GM12878 (cell line): Measurements from ENCODE around the gene MYO7A. TPM values are rescaled to one million over a fixed set of nuclear protein-coding genes. Genes with fewer than 3 reads are reported as not detected.

Source experiments
- ATAC-seq: fragments of 200-7000 bp; cut with Tn5 transposase; 3 replicates; pipeline ENCODE4 v1.9.1; 2020; ENCODE audit warnings: mild to moderate bottlenecking, moderate library complexity
- BruUV-seq: library from RNA; stranded (reverse); fragments of 400-500 nt; replicated peaks from 2 replicates; lab custom pipeline; 2021; lab: Mats Ljungman, UMichigan
- CTCF ChIA-PET: fragments of 300-600 bp; sonication (Branson Sonifier 250); formaldehyde crosslinking; extraction: SDS; loops from one replicate; lab custom pipeline; 2021; ENCODE audit warnings: inconsistent platforms; lab: Yijun Ruan, JAX
- POLR2A ChIA-PET: fragments of 350-600 bp; formaldehyde crosslinking; extraction: SDS; loops from one replicate; lab custom pipeline; 2021; ENCODE audit warnings: inconsistent platforms; lab: Charles Lee
- RAD21 ChIA-PET: fragments of 300-600 bp; sonication (Branson Sonifier 250); formaldehyde crosslinking; loops from one replicate; lab custom pipeline; 2023; ENCODE audit warnings: antibody characterized with exemption; ENCODE audit not compliant: unreplicated experiment; lab: Charles Lee
- SMC1A ChIA-PET: fragments of 300-600 bp; sonication (Branson Sonifier 250); formaldehyde crosslinking; loops from one replicate; lab custom pipeline; 2023; ENCODE audit not compliant: unreplicated experiment, uncharacterized antibody; lab: Charles Lee
- DNase-seq: peaks from one replicate; pipeline ENCODE4 v3.0.0-alpha.2; 2011; ENCODE audit warnings: low read depth, low spot score
- FAIRE-seq: peaks from 3 replicates; lab custom pipeline; 2011; peaks lifted over from hg19 to GRCh38; lab: Jason Lieb, UNC
- H2AFZ ChIP-seq: 2 replicates; pipeline ENCODE4 v1.6.0; 2011; ENCODE audit warnings: low read depth, low read length, control low read depth; ENCODE audit not compliant: control insufficient read depth
- H3K27ac ChIP-seq: 2 replicates; pipeline ENCODE4 v1.5.1; 2011; ENCODE audit warnings: control low read depth; ENCODE audit not compliant: control insufficient read depth, insufficient read depth
- H3K27me3 ChIP-seq, 2 experiments: replicated peaks in 1 of 2; 2 replicates each; pipeline versions ENCODE4 v1.6.0 to v1.6.1; 2011; ENCODE audit warnings: low read length in 1 of 2; ENCODE audit not compliant: control insufficient read depth in 2 of 2, insufficient read depth in 2 of 2
- H3K36me3 ChIP-seq, 2 experiments: 2 replicates each; pipeline ENCODE4 v1.5.1; 2011; ENCODE audit warnings: low read length in 1 of 2; ENCODE audit not compliant: control insufficient read depth in 2 of 2, insufficient read depth in 2 of 2
- H3K4me1 ChIP-seq: 2 replicates; pipeline ENCODE4 v1.6.1; 2011; ENCODE audit warnings: mild to moderate bottlenecking, low read length, moderate library complexity, mixed read lengths; ENCODE audit not compliant: control insufficient read depth, insufficient read depth
- H3K4me2 ChIP-seq: 2 replicates; pipeline ENCODE4 v1.6.0; 2011; ENCODE audit warnings: control low read depth; ENCODE audit not compliant: control insufficient read depth, insufficient read depth
- H3K4me3 ChIP-seq: fragments of 200-600 bp; sonication (generic); 2 replicates; pipeline ENCODE4 v1.5.1; 2016
- H3K79me2 ChIP-seq: 2 replicates; pipeline ENCODE4 v1.6.0; 2011; ENCODE audit warnings: low read length; ENCODE audit not compliant: control insufficient read depth, insufficient read depth
- H3K9ac ChIP-seq: 2 replicates; pipeline ENCODE4 v1.8.0; 2011; ENCODE audit warnings: low read length, control low read depth, mixed read lengths; ENCODE audit not compliant: control insufficient read depth, insufficient read depth
- H3K9me3 ChIP-seq: replicated peaks from 3 replicates; pipeline ENCODE4 v1.5.1; 2011; ENCODE audit warnings: mild to moderate bottlenecking, low read length; ENCODE audit not compliant: control insufficient read depth, insufficient read depth
- H4K20me1 ChIP-seq: 2 replicates; pipeline ENCODE4 v1.6.0; 2011; ENCODE audit not compliant: control insufficient read depth, insufficient read depth
- BCL3 ChIP-seq: IDR thresholded peaks from 2 replicates; pipeline ENCODE4 v1.6.1; 2011; ENCODE audit warnings: borderline replicate concordance, low read depth, mild to moderate bottlenecking, moderate library complexity, low read length; ENCODE audit not compliant: insufficient read depth, poor library complexity, severe bottlenecking
- CHD1 ChIP-seq: IDR thresholded peaks from 2 replicates; pipeline ENCODE4 v1.6.1; 2012; ENCODE audit warnings: low read depth, low read length, improper control_type of control experiment
- ETV6 ChIP-seq, 2 experiments: fragments of 450-650 bp in 1 of 2; IDR thresholded peaks in 1 of 2; conservative IDR thresholded peaks in 1 of 2; 2 replicates each; pipeline ENCODE4 v1.6.1; 2014; ENCODE audit warnings: antibody characterized with exemption in 1 of 2, borderline replicate concordance in 1 of 2, low read depth in 1 of 2, mild to moderate bottlenecking in 1 of 2, moderate library complexity in 1 of 2
- EZH2 ChIP-seq: IDR thresholded peaks from 2 replicates; pipeline ENCODE4 v1.6.1; 2012; ENCODE audit warnings: low read depth, mild to moderate bottlenecking, control low read depth, inconsistent platforms, low read length, borderline replicate concordance; ENCODE audit not compliant: control insufficient read depth
- HDAC2 ChIP-seq: fragments of 200-600 bp; sonication (generic); IDR thresholded peaks from 2 replicates; pipeline ENCODE4 v1.6.1; 2017
- IKZF1 ChIP-seq: fragments of 450-650 bp; conservative IDR thresholded peaks from 2 replicates; pipeline ENCODE4 v1.6.1; 2017; ENCODE audit warnings: antibody characterized with exemption, mild to moderate bottlenecking
- PAX8 ChIP-seq: fragments of 450-650 bp; IDR thresholded peaks from 2 replicates; pipeline ENCODE4 v1.6.1; 2017; ENCODE audit warnings: mild to moderate bottlenecking, moderate library complexity
- RUNX3 ChIP-seq: IDR thresholded peaks from 2 replicates; pipeline ENCODE4 v1.6.1; 2012; ENCODE audit warnings: low read length, inconsistent platforms
- SIN3A ChIP-seq: IDR thresholded peaks from 2 replicates; pipeline ENCODE4 v1.6.1; 2012; ENCODE audit warnings: low read depth, low read length, improper control_type of control experiment
- SIX5 ChIP-seq: IDR thresholded peaks from 2 replicates; pipeline ENCODE4 v1.6.1; 2011; ENCODE audit warnings: mild to moderate bottlenecking, low read depth, low read length, moderate library complexity; ENCODE audit not compliant: severe bottlenecking
- WGBS: methylation state at CpG from one replicate; pipeline ENCODE4 v1.1.6; 2016; ENCODE audit warnings: low lambda C conversion rate; ENCODE audit not compliant: insufficient replicate concordance, insufficient coverage; ENCODE audit errors: missing lambda C conversion rate; 5-methylcytosine and 5-hydroxymethylcytosine counted together
- in situ Hi-C: fragments of 300-500 bp; cut with MboI; formaldehyde crosslinking; loops from 9 replicates; pipeline ENCODE4 v1.14.3; 2018; ENCODE audit warnings: mixed read lengths
- intact Hi-C: fragments of 100-400 bp; cut with micrococcal nuclease; formaldehyde crosslinking; loops from one replicate; pipeline ENCODE4 v1.14.2; 2022; ENCODE audit not compliant: unreplicated experiment
- polyA plus RNA-seq, 11 experiments: library from polyadenylated mRNA; depleted of rRNA in 4 of 11; unstranded in 6 of 11; stranded (reverse) in 5 of 11; fragments of >200 nt; fragmentation: Nextera tagmentation in 4 of 11; fragmentation: Illumina TruSeq in 1 of 11; extraction: Ambion mirVana in 4 of 11; extraction: Trizol in 1 of 11; gene quantifications; 1 replicate in 1 of 11; 2 replicates in 10 of 11; pipeline versions ENCODE4 v1.2.1 to v1.2.3, GENCODE V29; 2011 to 2016; ENCODE audit warnings: inconsistent platforms in 2 of 11, missing spikeins in 2 of 11, low read depth in 1 of 11
- total RNA-seq, 4 experiments: library from RNA; depleted of rRNA in 3 of 4; stranded (reverse); fragments of >200 nt in 3 of 4; fragmentation: Illumina TruSeq in 1 of 4; extraction: Trizol in 1 of 4; gene quantifications; 2 replicates each; pipeline versions ENCODE4 v1.2.1 to v1.2.3, GENCODE V29; 2013 to 2021

MYO7A gene
- total and polyA plus RNA-seq, 10 of the 15 experiments (the other 5 are each of a cell fraction or from before 2014, with no cell fraction given), result 0.01 to 0.21 (median 0.04) TPM; not detected in 6

- H4K20me1 ChIP-seq, result no peaks in the 10 kb centered on the region
- no peak for ATAC-seq
- BruUV-seq, result no TSS peak
- ChIA-PET CTCF (no interaction called here), SMC1A (no interaction called here), RAD21 (no interaction called here), POLR2A (no interaction called here)
- no peak for FAIRE-seq
- in situ Hi-C loops (no loop called here), intact Hi-C loops (no loop called here)
- no peak overlapping the region for H3K4me2 ChIP-seq
- H3K9ac ChIP-seq, result no peak overlapping the region
- WGBS, result 49% methylated on average over 10 of the region's 10 CpGs
- TF ChIP-seq PAX8, result no peak
- TF ChIP-seq CHD1, result no peak
- no peak for TF ChIP-seq EZH2
- TF ChIP-seq ETV6 (conservative IDR thresholded peaks at IDR 0.05 in 1 of 2, IDR thresholded peaks at IDR 0.05 in 1 of 2; ENCODE audit: borderline replicate concordance in 1 of 2, low read depth in 1 of 2), result no peak
- no peak for TF ChIP-seq HDAC2
- no peak for TF ChIP-seq SIN3A
- H3K36me3 ChIP-seq, result no peaks in the 10 kb centered on the region
- no peak overlapping the region for H3K27ac ChIP-seq
- no peak overlapping the region for H2AFZ ChIP-seq
- no peaks in the 10 kb centered on the region for H3K9me3 ChIP-seq
- no peaks in the 10 kb centered on the region; the same call in 1 of the 2 replicates for H3K4me1 ChIP-seq
- no peaks in the 10 kb centered on the region for H3K79me2 ChIP-seq
- DNase-seq, result no peak
- H3K4me3 ChIP-seq, result no peak overlapping the region
- peaks cover 2 to 4% of the 10 kb centered on the region in 2 experiments; a peak in 2 of 4 replicates for H3K27me3 ChIP-seq
Measured at GRCh38 chr11:77150836-77151235, 22.8 kb downstream of the MYO7A start.

- peak; percentile 5 for DNase-seq
- ChIA-PET RAD21 (no interaction called here), SMC1A (no interaction called here), POLR2A (no interaction called here), CTCF (interaction anchor here (0.9 kb wide), 1 partner anchor 41 kb away, joined by 4 read pairs; no protein-coding TSS in a partner anchor)
- Histone ChIP-seq H2AFZ (no peak overlapping the region), H3K4me2 (no peak overlapping the region), H3K36me3 (no peaks in the 10 kb centered on the region), H3K27me3 (peaks cover 2 to 4% of the 10 kb centered on the region in 2 experiments; a peak in 2 of 4 replicates), H3K27ac (no peak overlapping the region), H3K79me2 (no peaks in the 10 kb centered on the region), H4K20me1 (no peaks in the 10 kb centered on the region), H3K9me3 (no peaks in the 10 kb centered on the region), H3K4me1 (no peaks in the 10 kb centered on the region; the same call in 1 of the 2 replicates), H3K4me3 (no peak overlapping the region), H3K9ac (no peak overlapping the region)
- peak; percentile 33 for ATAC-seq
- in situ Hi-C loops, result no loop called here
- no TSS peak for BruUV-seq
- intact Hi-C loops, result no loop called here
- no peak for TF ChIP-seq SIX5
- peak; percentile 64 for TF ChIP-seq RUNX3
- TF ChIP-seq IKZF1, result peak; percentile 42; the same call in 1 of the 2 replicates
- no peak for TF ChIP-seq BCL3
- WGBS, result 24% methylated on average over 10 of the region's 11 CpGs
- peak; percentile 61 for FAIRE-seq
Measured at GRCh38 chr11:77151804-77152509, 23.9 kb downstream of the MYO7A start.
